ENCODE results near the gene TAF10. TPM values are rescaled to one million over a fixed set of nuclear protein-coding genes. Genes with fewer than 3 reads are reported as not detected.
A peak's percentile ranks its signal among the peaks of the same experiment; 100 is the strongest.

TAF10 gene
- 100 to 1,000 TPM in 2 of 4 donors, 10 to 100 TPM in 2; 62.6 to 133 (median 105) TPM for polyA plus RNA-seq
- long read RNA-seq, donor 1, full-length matches to known transcripts = 89 of 372 reads
- long read RNA-seq, donor 1, partial matches to known transcripts = 204 of 372 reads
- long read RNA-seq, donor 1, other reads (novel, unspliced or antisense) = 79 of 372 reads
- long read RNA-seq, donor 2, full-length matches to known transcripts = 32 of 32 reads
- long read RNA-seq, donor 2, partial matches to known transcripts = 0 of 32 reads
- long read RNA-seq, donor 2, other reads (novel, unspliced or antisense) = 0 of 32 reads
- long read RNA-seq, donor 3, full-length matches to known transcripts = 42 of 56 reads
- long read RNA-seq, donor 3, partial matches to known transcripts = 14 of 56 reads
- long read RNA-seq, donor 3, other reads (novel, unspliced or antisense) = 0 of 56 reads
- long read RNA-seq, donor 4, partial matches to known transcripts = 0 of 2 reads
- long read RNA-seq, donor 4, other reads (novel, unspliced or antisense) = 0 of 2 reads
- long read RNA-seq, donor 5, transcript TAF10-201 (5 exons, 1,215 nt) = major isoform, 10 of 15 reads
- long read RNA-seq, donor 5, partial matches to known transcripts = 5 of 15 reads
- long read RNA-seq, donor 5, other reads (novel, unspliced or antisense) = 0 of 15 reads
- long read RNA-seq, donor 6, full-length matches to known transcripts = 39 of 44 reads
- long read RNA-seq, donor 6, partial matches to known transcripts = 5 of 44 reads
- long read RNA-seq, donor 6, other reads (novel, unspliced or antisense) = 0 of 44 reads
- long read RNA-seq, donor 7 = 0 reads
- long read RNA-seq, donor 8, partial matches to known transcripts = 0 of 4 reads
- long read RNA-seq, donor 8, other reads (novel, unspliced or antisense) = 0 of 4 reads
- long read RNA-seq, donor 9, transcript TAF10-201 (5 exons, 1,215 nt) = major isoform, 10 of 10 reads
- long read RNA-seq, donor 9, partial matches to known transcripts = 0 of 10 reads
- long read RNA-seq, donor 9, other reads (novel, unspliced or antisense) = 0 of 10 reads
- long read RNA-seq, donor 10, full-length matches to known transcripts = 54 of 74 reads
- long read RNA-seq, donor 10, partial matches to known transcripts = 20 of 74 reads
- long read RNA-seq, donor 10, other reads (novel, unspliced or antisense) = 0 of 74 reads

- DNase-seq (peak; percentile 97), FAIRE-seq (no peak)
- 0 to 1% (median 0%) methylated on average over 46 to 51 of the region's 51 CpGs for WGBS, 3 donors
- Histone ChIP-seq H3K27me3 (ENCODE audit: control insufficient read depth in 3 of 3, insufficient read depth in 3 of 3, low read length in 3 of 3) (no peaks in the 10 kb centered on the region), H3K36me3 (ENCODE audit: control insufficient read depth in 3 of 3, insufficient read depth in 2 of 3, low read depth in 1 of 3, low read length in 3 of 3) (peaks cover 9 to 72% (median 14%) of the 10 kb centered on the region in 3 donors), H3K4me1 (ENCODE audit: control insufficient read depth in 3 of 3, insufficient read depth in 2 of 3, low read depth in 1 of 3, low read length in 2 of 3) (peaks cover 0 to 28% (median 2%) of the 10 kb centered on the region in 3 donors), H3K9me3 (ENCODE audit: control insufficient read depth in 2 of 2, insufficient read depth in 1 of 2, low read depth in 1 of 2, low read length in 1 of 2) (no peaks in the 10 kb centered on the region), H3K27ac (ENCODE audit: low read depth in 1 of 3, low read length in 2 of 3) (peak within 1 kb of the TSS; percentile 92 to 100 (median 96)), H3K4me3 (ENCODE audit: low read depth in 1 of 3, low read length in 3 of 3) (peak within 1 kb of the TSS; percentile 79 to 98 (median 79))
Observed at GRCh38 chr11:6612213-6613041, at the start of gene TAF10. Gene TAF10, minus strand, starts transcription at chr11:6612216. Its CDS starts 27 bp downstream, at chr11:6612189.

GRCh38 chr11:6660712-6661111 is 48.7 kb upstream of the TAF10 start:
- WGBS, 3 donors = 75 to 79% (median 79%) methylated on average over 3 of the region's 3 CpGs
- Histone ChIP-seq H3K36me3 (ENCODE audit: control insufficient read depth in 3 of 3, insufficient read depth in 2 of 3, low read depth in 1 of 3, low read length in 3 of 3) (no peaks in the 10 kb centered on the region), H3K4me3 (ENCODE audit: low read depth in 1 of 3, low read length in 3 of 3) (no peak overlapping the region), H3K27me3 (ENCODE audit: control insufficient read depth in 3 of 3, insufficient read depth in 3 of 3, low read length in 3 of 3) (peaks cover 0 to 21% (median 0%) of the 10 kb centered on the region in 3 donors), H3K9me3 (ENCODE audit: control insufficient read depth in 2 of 2, insufficient read depth in 1 of 2, low read depth in 1 of 2, low read length in 1 of 2) (no peaks in the 10 kb centered on the region), H3K4me1 (ENCODE audit: control insufficient read depth in 3 of 3, insufficient read depth in 2 of 3, low read depth in 1 of 3, low read length in 2 of 3) (no peaks in the 10 kb centered on the region), H3K27ac (ENCODE audit: low read depth in 1 of 3, low read length in 2 of 3) (no peak overlapping the region)
- no peak for FAIRE-seq
- no peak for DNase-seq

- peaks cover 0 to 37% (median 0%) of the 10 kb centered on the region in 3 donors for H3K27me3 ChIP-seq (ENCODE audit: control insufficient read depth in 3 of 3, insufficient read depth in 3 of 3, low read length in 3 of 3)
- H3K4me3 ChIP-seq (ENCODE audit: low read depth in 1 of 3, low read length in 3 of 3) = no peak overlapping the region
- H3K4me1 ChIP-seq (ENCODE audit: control insufficient read depth in 3 of 3, insufficient read depth in 2 of 3, low read depth in 1 of 3, low read length in 2 of 3) = peaks cover 0 to 3% (median 0%) of the 10 kb centered on the region in 3 donors
- no peaks in the 10 kb centered on the region for H3K9me3 ChIP-seq (ENCODE audit: control insufficient read depth in 2 of 2, insufficient read depth in 1 of 2, low read depth in 1 of 2, low read length in 1 of 2)
- H3K36me3 ChIP-seq (ENCODE audit: control insufficient read depth in 3 of 3, insufficient read depth in 2 of 3, low read depth in 1 of 3, low read length in 3 of 3) = no peaks in the 10 kb centered on the region
- DNase-seq (no peak), FAIRE-seq (no peak)
- no peak overlapping the region for H3K27ac ChIP-seq (ENCODE audit: low read depth in 1 of 3, low read length in 2 of 3)
Observed at GRCh38 chr11:6658647-6659046, 46.6 kb upstream of the TAF10 start.

- FAIRE-seq (no peak), DNase-seq (no peak)
- no peaks in the 10 kb centered on the region for H3K9me3 ChIP-seq (ENCODE audit: control insufficient read depth in 2 of 2, insufficient read depth in 1 of 2, low read depth in 1 of 2, low read length in 1 of 2)
- peaks cover 0 to 3% (median 0%) of the 10 kb centered on the region in 3 donors for H3K4me1 ChIP-seq (ENCODE audit: control insufficient read depth in 3 of 3, insufficient read depth in 2 of 3, low read depth in 1 of 3, low read length in 2 of 3)
- no peak overlapping the region for H3K27ac ChIP-seq (ENCODE audit: low read depth in 1 of 3, low read length in 2 of 3)
- H3K36me3 ChIP-seq (ENCODE audit: control insufficient read depth in 3 of 3, insufficient read depth in 2 of 3, low read depth in 1 of 3, low read length in 3 of 3) = no peaks in the 10 kb centered on the region
- peaks cover 0 to 46% (median 0%) of the 10 kb centered on the region in 3 donors for H3K27me3 ChIP-seq (ENCODE audit: control insufficient read depth in 3 of 3, insufficient read depth in 3 of 3, low read length in 3 of 3)
- WGBS, 3 donors = 11 to 56% (median 29%) methylated on average over 1 of the region's 1 CpG
- no peak overlapping the region for H3K4me3 ChIP-seq (ENCODE audit: low read depth in 1 of 3, low read length in 3 of 3)
Observed at GRCh38 chr11:6657346-6657745, 45.3 kb upstream of the TAF10 start.

GRCh38 chr11:6656936-6657335 is 44.9 kb upstream of the TAF10 start:
- peaks cover 0 to 46% (median 0%) of the 10 kb centered on the region in 3 donors for H3K27me3 ChIP-seq (ENCODE audit: control insufficient read depth in 3 of 3, insufficient read depth in 3 of 3, low read length in 3 of 3)
- H3K9me3 ChIP-seq (ENCODE audit: control insufficient read depth in 2 of 2, insufficient read depth in 1 of 2, low read depth in 1 of 2, low read length in 1 of 2) = no peaks in the 10 kb centered on the region
- no peaks in the 10 kb centered on the region for H3K36me3 ChIP-seq (ENCODE audit: control insufficient read depth in 3 of 3, insufficient read depth in 2 of 3, low read depth in 1 of 3, low read length in 3 of 3)
- peaks cover 0 to 3% (median 0%) of the 10 kb centered on the region in 3 donors for H3K4me1 ChIP-seq (ENCODE audit: control insufficient read depth in 3 of 3, insufficient read depth in 2 of 3, low read depth in 1 of 3, low read length in 2 of 3)
- DNase-seq = no peak
- FAIRE-seq = no peak
- WGBS, 3 donors = 59 to 74% (median 73%) methylated on average over 5 of the region's 5 CpGs
- peak overlapping the region in 1 of 3 donors; percentile 72 for H3K27ac ChIP-seq (ENCODE audit: low read depth in 1 of 3, low read length in 2 of 3)
- H3K4me3 ChIP-seq (ENCODE audit: low read depth in 1 of 3, low read length in 3 of 3) = no peak overlapping the region

- Histone ChIP-seq H3K27me3 (ENCODE audit: control insufficient read depth in 3 of 3, insufficient read depth in 3 of 3, low read length in 3 of 3) (peaks cover 0 to 46% (median 0%) of the 10 kb centered on the region in 3 donors), H3K9me3 (ENCODE audit: control insufficient read depth in 2 of 2, insufficient read depth in 1 of 2, low read depth in 1 of 2, low read length in 1 of 2) (no peaks in the 10 kb centered on the region), H3K4me1 (ENCODE audit: control insufficient read depth in 3 of 3, insufficient read depth in 2 of 3, low read depth in 1 of 3, low read length in 2 of 3) (peaks cover 0 to 3% (median 0%) of the 10 kb centered on the region in 3 donors), H3K4me3 (ENCODE audit: low read depth in 1 of 3, low read length in 3 of 3) (peak overlapping the region in 1 of 3 donors; percentile 58), H3K27ac (ENCODE audit: low read depth in 1 of 3, low read length in 2 of 3) (peak overlapping the region in 2 of 3 donors; percentile 67 to 72), H3K36me3 (ENCODE audit: control insufficient read depth in 3 of 3, insufficient read depth in 2 of 3, low read depth in 1 of 3, low read length in 3 of 3) (no peaks in the 10 kb centered on the region)
- WGBS, 3 donors = 42 to 78% (median 53%) methylated on average over 4 of the region's 4 CpGs
- DNase-seq (no peak), FAIRE-seq (no peak)
Observed at GRCh38 chr11:6656584-6656915, 44.5 kb upstream of the TAF10 start.

- H3K4me3 ChIP-seq (ENCODE audit: low read depth in 1 of 3, low read length in 3 of 3) = peak within 1 kb of the TSS; percentile 21 to 58 (median 54)
- peaks cover 0 to 50% (median 0%) of the 10 kb centered on the region in 3 donors for H3K27me3 ChIP-seq (ENCODE audit: control insufficient read depth in 3 of 3, insufficient read depth in 3 of 3, low read length in 3 of 3)
- no peaks in the 10 kb centered on the region for H3K36me3 ChIP-seq (ENCODE audit: control insufficient read depth in 3 of 3, insufficient read depth in 2 of 3, low read depth in 1 of 3, low read length in 3 of 3)
- peaks cover 0 to 3% (median 0%) of the 10 kb centered on the region in 3 donors for H3K4me1 ChIP-seq (ENCODE audit: control insufficient read depth in 3 of 3, insufficient read depth in 2 of 3, low read depth in 1 of 3, low read length in 2 of 3)
- DNase-seq (peak in 1 of 2 donors; percentile 33), FAIRE-seq (no peak)
- H3K27ac ChIP-seq (ENCODE audit: low read depth in 1 of 3, low read length in 2 of 3) = peak within 1 kb of the TSS in 2 of 3 donors; percentile 72 to 75
- H3K9me3 ChIP-seq (ENCODE audit: control insufficient read depth in 2 of 2, insufficient read depth in 1 of 2, low read depth in 1 of 2, low read length in 1 of 2) = no peaks in the 10 kb centered on the region
- 12 to 22% (median 19%) methylated on average over 17 to 36 of the region's 56 CpGs for WGBS, 3 donors
Observed at GRCh38 chr11:6655790-6656583, 44.0 kb upstream of the TAF10 start, which contains the start of gene DCHS1. Gene DCHS1, minus strand, starts transcription at chr11:6655809. Its CDS starts 14,196 bp downstream, at chr11:6641613.
